H1 (cell line): ENCODE data around the gene CEP72. TPM values are rescaled to one million over a fixed set of nuclear protein-coding genes. Genes with fewer than 3 reads are reported as not detected.

Experiments used
- CTCF ChIA-PET: fragments of 300-600 bp; sonication (Branson Sonifier 250); formaldehyde crosslinking; loops from one replicate; lab custom pipeline; 2021; ENCODE audit not compliant: partially characterized antibody; lab: Charles Lee
- POLR2A ChIA-PET: fragments of 300-600 bp; sonication (Branson Sonifier 250); formaldehyde crosslinking; loops from one replicate; lab custom pipeline; 2021; ENCODE audit warnings: inconsistent platforms; ENCODE audit not compliant: partially characterized antibody; lab: Charles Lee
- DNase-seq, 2 experiments: peaks; one replicate each; pipeline versions ENCODE4 v3.0.0 to v3.0.0-alpha.2; 2010 to 2022; ENCODE audit warnings: low spot score in 2 of 2, low read depth in 1 of 2, mixed read lengths in 1 of 2
- FAIRE-seq: peaks from 2 replicates; lab custom pipeline; 2011; peaks lifted over from hg19 to GRCh38; lab: Jason Lieb, UNC
- H2AFZ ChIP-seq: 2 replicates; pipeline ENCODE4 v1.8.1; 2012; ENCODE audit warnings: low read length, inconsistent platforms
- H2AK5ac ChIP-seq: 2 replicates; pipeline ENCODE4 v1.6.1; 2013; ENCODE audit warnings: low read depth, low read length
- H2BK120ac ChIP-seq: replicated peaks from 2 replicates; pipeline ENCODE3; 2013; ENCODE audit warnings: low read depth, low read length, inconsistent platforms
- H2BK12ac ChIP-seq: 2 replicates; pipeline ENCODE4 v1.6.1; 2013; ENCODE audit warnings: low read depth, low read length
- H2BK15ac ChIP-seq: 2 replicates; pipeline ENCODE4 v1.6.1; 2013; ENCODE audit warnings: low read length
- H2BK20ac ChIP-seq: 2 replicates; pipeline ENCODE4 v1.6.1; 2013; ENCODE audit warnings: low read length
- H2BK5ac ChIP-seq: 2 replicates; pipeline ENCODE4 v1.6.1; 2013; ENCODE audit warnings: low read depth, low read length
- H3K14ac ChIP-seq: 2 replicates; pipeline ENCODE4 v1.6.1; 2013; ENCODE audit warnings: inconsistent platforms; ENCODE audit not compliant: insufficient read length
- H3K18ac ChIP-seq: 2 replicates; pipeline ENCODE4 v1.6.1; 2013; ENCODE audit warnings: low read length; ENCODE audit errors: extremely low read depth
- H3K23ac ChIP-seq: 2 replicates; pipeline ENCODE4 v1.6.1; 2013; ENCODE audit warnings: inconsistent platforms; ENCODE audit not compliant: insufficient read length
- H3K23me2 ChIP-seq: 2 replicates; pipeline ENCODE4 v1.6.1; 2013; ENCODE audit warnings: low read depth, low read length
- H3K27ac ChIP-seq: 2 replicates; pipeline ENCODE4 v1.6.1; 2011; ENCODE audit warnings: low read depth, low read length, inconsistent platforms
- H3K27me3 ChIP-seq, 4 experiments: replicated peaks in 1 of 4; 1 replicate in 1 of 4; 2 replicates in 3 of 4; pipeline versions ENCODE4 v1.6.1 to v1.8.1; 2011 to 2013; ENCODE audit warnings: low read length in 3 of 4, mild to moderate bottlenecking in 3 of 4, inconsistent platforms in 2 of 4, mixed read lengths in 2 of 4, moderate library complexity in 1 of 4; ENCODE audit not compliant: control insufficient read depth in 3 of 4, insufficient read depth in 3 of 4; ENCODE audit errors: extremely low read depth in 1 of 4
- H3K36me3 ChIP-seq, 4 experiments: 2 replicates each; pipeline versions ENCODE4 v1.6.1 to v1.8.1; 2011 to 2013; ENCODE audit warnings: mild to moderate bottlenecking in 4 of 4, low read length in 3 of 4, moderate library complexity in 2 of 4, control low read depth in 1 of 4, inconsistent platforms in 1 of 4; ENCODE audit not compliant: insufficient read depth in 4 of 4, control insufficient read depth in 2 of 4
- H3K4ac ChIP-seq: replicated peaks from 2 replicates; pipeline ENCODE3; 2013; ENCODE audit warnings: low read length, low read depth, mixed read lengths, inconsistent platforms; ENCODE audit not compliant: insufficient read length
- H3K4me1 ChIP-seq, 4 experiments: replicated peaks in 1 of 4; 1 replicate in 1 of 4; 2 replicates in 3 of 4; pipeline versions ENCODE4 v1.6.1 to v1.8.1; 2011 to 2013; ENCODE audit warnings: low read length in 3 of 4, inconsistent platforms in 2 of 4, mixed read lengths in 1 of 4; ENCODE audit not compliant: insufficient read depth in 4 of 4, control insufficient read depth in 3 of 4
- H3K4me2 ChIP-seq, 2 experiments: 2 replicates each; pipeline versions ENCODE4 v1.6.1 to v1.8.1; 2011 to 2013; ENCODE audit warnings: low read depth in 2 of 2, low read length in 2 of 2, control low read depth in 1 of 2, inconsistent platforms in 1 of 2, mild to moderate bottlenecking in 1 of 2; ENCODE audit not compliant: insufficient read depth in 1 of 2
- H3K4me3 ChIP-seq, 4 experiments: fragments of 200-600, 300-600 bp in 1 of 4; sonication (generic), shearing (Covaris generic), sonication (Bioruptor Twin) in 1 of 4; 2 replicates each; pipeline versions ENCODE4 v1.5.1 to v1.8.1; 2011 to 2016; ENCODE audit warnings: low read length in 4 of 4, low read depth in 3 of 4, control low read depth in 2 of 4, inconsistent platforms in 2 of 4, mild to moderate bottlenecking in 2 of 4, mixed read lengths in 1 of 4, moderate library complexity in 1 of 4; ENCODE audit not compliant: insufficient read depth in 2 of 4; ENCODE audit errors: extremely low read depth in 1 of 4
- H3K56ac ChIP-seq: replicated peaks from 2 replicates; pipeline ENCODE3; 2013; ENCODE audit warnings: low read depth, mild to moderate bottlenecking, mixed read lengths, low read length, inconsistent platforms; ENCODE audit not compliant: insufficient read length
- H3K79me1 ChIP-seq: 2 replicates; pipeline ENCODE4 v1.6.1; 2013; ENCODE audit warnings: low read depth, low read length, control low read depth
- H3K79me2 ChIP-seq, 2 experiments: 2 replicates each; pipeline versions ENCODE4 v1.6.1 to v1.8.1; 2012 to 2013; ENCODE audit warnings: low read length in 2 of 2, mild to moderate bottlenecking in 2 of 2, inconsistent platforms in 1 of 2; ENCODE audit not compliant: insufficient read depth in 2 of 2, control insufficient read depth in 1 of 2
- H3K9ac ChIP-seq, 4 experiments: replicated peaks in 1 of 4; 1 replicate in 1 of 4; 2 replicates in 3 of 4; pipeline versions ENCODE4 v1.6.1 to v1.8.1; 2011 to 2013; ENCODE audit warnings: low read depth in 3 of 4, low read length in 3 of 4, control low read depth in 2 of 4, mild to moderate bottlenecking in 2 of 4, moderate library complexity in 2 of 4, inconsistent platforms in 1 of 4; ENCODE audit errors: extremely low read depth in 1 of 4
- H3K9me3 ChIP-seq, 2 experiments: 2 replicates each; pipeline versions ENCODE4 v1.6.1 to v1.8.1; 2012 to 2013; ENCODE audit warnings: mild to moderate bottlenecking in 2 of 2, moderate library complexity in 2 of 2, control low read depth in 1 of 2, inconsistent platforms in 1 of 2, low read depth in 1 of 2, low read length in 1 of 2, mixed read lengths in 1 of 2; ENCODE audit not compliant: insufficient read depth in 2 of 2
- H4K20me1 ChIP-seq, 2 experiments: replicated peaks in 1 of 2; 2 replicates each; pipeline versions ENCODE3 to v1.8.1; 2011 to 2013; ENCODE audit warnings: inconsistent platforms in 2 of 2, low read length in 2 of 2, mild to moderate bottlenecking in 1 of 2; ENCODE audit not compliant: insufficient read depth in 2 of 2, control insufficient read depth in 1 of 2
- H4K5ac ChIP-seq: 2 replicates; pipeline ENCODE4 v1.6.1; 2013; ENCODE audit warnings: low read length, low read depth, mixed read lengths, inconsistent platforms; ENCODE audit not compliant: insufficient read length
- H4K8ac ChIP-seq: 2 replicates; pipeline ENCODE4 v1.8.0; 2013; ENCODE audit warnings: mild to moderate bottlenecking, moderate library complexity, low read length, inconsistent platforms; ENCODE audit not compliant: insufficient read depth; ENCODE audit errors: extremely low read depth
- H4K91ac ChIP-seq: replicated peaks from 2 replicates; pipeline ENCODE3; 2013; ENCODE audit warnings: low read length, mixed read lengths, inconsistent platforms; ENCODE audit not compliant: insufficient read length
- CBX5 ChIP-seq: fragments of 300-800, 300-1000 bp; sonication (generic); IDR thresholded peaks from 2 replicates; pipeline ENCODE4 v1.7.1; 2016; ENCODE audit warnings: antibody characterized with exemption, low read length, low read depth
- NRF1 ChIP-seq: IDR thresholded peaks from 2 replicates; pipeline ENCODE4 v1.6.1; 2011; ENCODE audit warnings: mild to moderate bottlenecking, low read depth, low read length, improper control_type of control experiment
- POU5F1 ChIP-seq: IDR thresholded peaks from 2 replicates; pipeline ENCODE4 v1.6.1; 2011; ENCODE audit warnings: low read depth, mild to moderate bottlenecking, low read length, moderate library complexity
- WGBS, 2 experiments: shearing (Covaris generic) in 1 of 2; methylation state at CpG; one replicate each; pipeline versions ENCODE4 v1.1.6 to v1.1.7; 2013 to 2015; ENCODE audit warnings: low lambda C conversion rate in 2 of 2, mixed read lengths in 2 of 2, inconsistent platforms in 1 of 2, low coverage in 1 of 2, missing lambda C conversion rate in 1 of 2; ENCODE audit not compliant: insufficient replicate concordance in 2 of 2, insufficient coverage in 1 of 2, insufficient read length in 1 of 2; ENCODE audit errors: extremely low coverage in 1 of 2, missing lambda C conversion rate in 1 of 2; 5-methylcytosine and 5-hydroxymethylcytosine counted together
- polyA plus RNA-seq, 7 experiments: library from polyadenylated mRNA; depleted of rRNA in 3 of 7; stranded (reverse) in 5 of 7; unstranded in 2 of 7; fragments of >200 nt in 5 of 7; fragments of 200-250 nt in 2 of 7; gene quantifications; 1 replicate in 5 of 7; 2 replicates in 1 of 7; 4 replicates in 1 of 7; pipeline versions ENCODE4 v1.2.1 to v1.2.3, GENCODE V29; 2011 to 2013; ENCODE audit warnings: missing spikeins in 2 of 7, mixed read lengths in 2 of 7
- total RNA-seq: library from RNA; stranded (reverse); fragmentation: NEBNext Ultra II Directional; extraction: Animal tissue kit (Norgen Biotek cat#: 25700); gene quantifications from 2 replicates; pipeline ENCODE4 v1.2.1, GENCODE V29; 2021
- TF ChIP-seq, protein P1 (sequence below): IDR thresholded peaks from 2 replicates; pipeline ENCODE4 v1.6.1; 2012; ENCODE audit warnings: inconsistent platforms

Gene CEP72
- total and polyA plus RNA-seq, 2 of the 8 experiments (the other 6 are each of a cell fraction or from before 2014, with no cell fraction given), result 13.1 to 19.6 TPM

DNA sequence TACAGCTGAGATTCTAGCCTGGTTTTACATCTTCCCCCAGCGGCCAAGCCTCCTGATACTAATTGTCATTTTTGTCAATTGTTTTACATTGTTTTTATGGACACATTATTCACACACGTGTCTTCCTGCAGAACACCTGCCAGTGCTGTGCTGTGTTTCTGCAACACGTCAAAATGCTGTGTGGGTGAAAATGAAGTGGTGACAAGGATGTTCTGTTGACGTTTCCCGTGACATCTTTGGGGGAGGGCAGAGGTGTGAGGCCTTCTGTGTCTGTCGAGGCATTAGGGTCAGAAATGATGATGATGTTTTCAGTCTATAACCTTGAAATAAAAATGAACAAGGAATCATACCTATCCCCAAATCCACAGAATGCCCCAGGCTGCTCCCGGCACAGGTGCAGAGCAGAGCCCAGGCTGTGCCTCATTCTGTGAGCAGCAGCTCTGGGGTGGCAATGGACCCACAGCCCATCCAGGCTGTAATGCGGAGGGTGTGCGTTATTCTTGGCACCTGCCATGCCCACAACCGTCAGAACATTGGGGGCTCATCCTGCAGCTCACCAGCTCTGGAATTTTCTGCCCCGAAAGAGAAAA, 23.6 kb upstream of the CEP72 start:
- no peak overlapping the region for H4K91ac ChIP-seq
- H3K14ac ChIP-seq, result no peak overlapping the region
- POLR2A ChIA-PET, result no interaction called here
- CTCF ChIA-PET, result interaction anchor here (1.0 to 1.4 kb wide), 2 partner anchors 12 to 23 kb away, joined by 3 read pairs; no protein-coding TSS in a partner anchor
- H3K23me2 ChIP-seq, result peaks cover 14% of the 10 kb centered on the region; the same call in 1 of the 2 replicates
- no peak overlapping the region for H3K4ac ChIP-seq
- no peak overlapping the region for H2BK120ac ChIP-seq
- H3K79me2 ChIP-seq, result no peaks in the 10 kb centered on the region
- no peak for TF ChIP-seq CBX5
- TF ChIP-seq, protein P1, sequence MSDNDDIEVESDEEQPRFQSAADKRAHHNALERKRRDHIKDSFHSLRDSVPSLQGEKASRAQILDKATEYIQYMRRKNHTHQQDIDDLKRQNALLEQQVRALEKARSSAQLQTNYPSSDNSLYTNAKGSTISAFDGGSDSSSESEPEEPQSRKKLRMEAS, result no peak
- no peak for TF ChIP-seq NRF1
- no peak for TF ChIP-seq POU5F1
- H3K9ac ChIP-seq, result no peak overlapping the region
- no peak overlapping the region for H3K56ac ChIP-seq
- no peak overlapping the region for H2BK15ac ChIP-seq
- H4K20me1 ChIP-seq, result peaks cover 0 to 6% of the 10 kb centered on the region in 2 experiments
- H3K27me3 ChIP-seq, result no peaks in the 10 kb centered on the region; a peak in 1 of 7 replicates
- no peak overlapping the region for H2BK20ac ChIP-seq
- H3K4me1 ChIP-seq, result peaks cover 0 to 5% (median 0%) of the 10 kb centered on the region in 4 experiments; a peak in 1 of 7 replicates
- FAIRE-seq (no peak), DNase-seq (no peak)
- H2BK5ac ChIP-seq, result no peak overlapping the region
- H4K5ac ChIP-seq, result no peak overlapping the region
- H2AK5ac ChIP-seq, result no peak overlapping the region
- H3K27ac ChIP-seq, result no peak overlapping the region
- H3K18ac ChIP-seq, result no peak overlapping the region
- no peak overlapping the region for H4K8ac ChIP-seq
- H3K36me3 ChIP-seq, result no peaks in the 10 kb centered on the region
- H3K4me2 ChIP-seq, result no peak overlapping the region
- no peaks in the 10 kb centered on the region for H3K79me1 ChIP-seq
- no peaks in the 10 kb centered on the region for H3K9me3 ChIP-seq
- H3K23ac ChIP-seq, result no peak overlapping the region
- no peak overlapping the region for H2AFZ ChIP-seq
- no peak overlapping the region for H2BK12ac ChIP-seq
- no peak overlapping the region for H3K4me3 ChIP-seq
- WGBS, 2 experiments, result 83% methylated on average over 11 of the region's 11 CpGs; no CpG with 5 or more reads in 1 of the 2 experiments
